Parietal lobe (tissue), 1 donor: ENCODE measurements around the gene CYB561A3. TPM values are rescaled to one million over a fixed set of nuclear protein-coding genes. Genes with fewer than 3 reads are reported as not detected.

Source experiments
- total RNA-seq: library from RNA; depleted of rRNA; stranded (reverse); fragments of >200 nt; gene quantifications from one replicate; pipeline ENCODE4 v1.2.3, GENCODE V29; 2014

The CYB561A3 gene
- total RNA-seq = 12.5 TPM

GRCh38 chr11:61361741-61362541, at the start of gene CYB561A3, which contains the start of gene TMEM138:
CYB561A3 (minus strand) TSS chr11:61361882; CDS start chr11:61356713, 5,169 bp downstream.
TMEM138 (plus strand) TSS chr11:61362374; CDS start chr11:61364391, 2,017 bp downstream.

GRCh38 chr11:61332797-61333549, 28.7 kb downstream of the CYB561A3 start, which contains the start of the genes DDB1 and TKFC:
DDB1 (minus strand) TSS chr11:61333105; CDS start chr11:61332968, 137 bp downstream.
TKFC (plus strand) TSS chr11:61333228; CDS start chr11:61334729, 1,501 bp downstream.

Other genes with a start within 250 kb of the CYB561A3 start
- 12.2 TPM for gene VPS37C, start 200.5 kb downstream of the CYB561A3 start, total RNA-seq
- not detected for gene PGA3, start 158.4 kb downstream of the CYB561A3 start, total RNA-seq
- not detected for gene PGA4, start 139.5 kb downstream of the CYB561A3 start, total RNA-seq
- not detected for gene PGA5, start 120.7 kb downstream of the CYB561A3 start, total RNA-seq
- gene VWCE, start 66.6 kb downstream of the CYB561A3 start, total RNA-seq = 7.2 TPM
- 201 TPM for gene DDB1, start 28.8 kb downstream of the CYB561A3 start, total RNA-seq
- gene TKFC, start 28.7 kb downstream of the CYB561A3 start, total RNA-seq = 14.4 TPM
- gene TMEM138, start 492 bp upstream of the CYB561A3 start, total RNA-seq = 43.2 TPM
- gene TMEM216, start 30.7 kb upstream of the CYB561A3 start, total RNA-seq = 9.4 TPM
- 50.4 TPM for gene CPSF7, start 68.1 kb upstream of the CYB561A3 start, total RNA-seq
- gene SDHAF2, start 68.2 kb upstream of the CYB561A3 start, total RNA-seq = 52.3 TPM
- 2.5 TPM for gene LRRC10B, start 146.9 kb upstream of the CYB561A3 start, total RNA-seq
- gene SYT7, start 219.2 kb upstream of the CYB561A3 start, total RNA-seq = 23.5 TPM